A549 (cell line): Measurements from ENCODE around the gene SLX9.

ENCODE experiments used
- BHLHE40 ChIP-seq: IDR thresholded peaks from 2 replicates; pipeline ENCODE4 v1.6.1; 2012; ENCODE audit warnings: low read depth, low read length, inconsistent platforms
- CBX2 ChIP-seq: fragments of 200-600 bp; sonication (generic); IDR thresholded peaks from 2 replicates; pipeline ENCODE4 v1.6.1; 2016; ENCODE audit warnings: low read depth, mild to moderate bottlenecking, borderline replicate concordance
- CBX8 ChIP-seq: fragments of 200-600 bp; sonication (generic); IDR thresholded peaks from 2 replicates; pipeline ENCODE4 v1.6.1; 2016
- CTCF ChIP-seq: fragments of >200 bp; sonication (Bioruptor Twin); formaldehyde crosslinking; IDR thresholded peaks from 3 replicates; pipeline ENCODE4 v1.5.1; 2016
- E2F6 ChIP-seq: IDR thresholded peaks from 2 replicates; pipeline ENCODE4 v1.6.1; 2012; ENCODE audit warnings: low read depth, borderline replicate concordance
- EP300 ChIP-seq, 2 experiments: fragments of >200 bp; sonication (Bioruptor Twin); formaldehyde crosslinking; IDR thresholded peaks; 2 replicates in 1 of 2; 3 replicates in 1 of 2; pipeline ENCODE4 v1.6.1; 2016 to 2017
- ESRRA ChIP-seq: fragments of 150-350 bp; IDR thresholded peaks from 2 replicates; pipeline ENCODE4 v1.6.1; 2014; ENCODE audit warnings: mild to moderate bottlenecking, low read length, borderline replicate concordance
- NR3C1 ChIP-seq: fragments of >200 bp; sonication (Bioruptor Twin); formaldehyde crosslinking; IDR thresholded peaks from 3 replicates; pipeline ENCODE4 v1.6.1; 2017
- POLR2A ChIP-seq: IDR thresholded peaks from 2 replicates; pipeline ENCODE4 v1.6.1; 2012; ENCODE audit warnings: mild to moderate bottlenecking, low read length
- POLR2AphosphoS2 ChIP-seq: conservative IDR thresholded peaks from 2 replicates; pipeline ENCODE4 v1.6.1; 2012; ENCODE audit warnings: low read length, improper control_type of control experiment, inconsistent platforms
- RAD21 ChIP-seq, 2 experiments: fragments of >200 bp in 1 of 2; sonication (Bioruptor Twin) in 1 of 2; formaldehyde crosslinking in 1 of 2; IDR thresholded peaks in 1 of 2; conservative IDR thresholded peaks in 1 of 2; 2 replicates in 1 of 2; 3 replicates in 1 of 2; pipeline ENCODE4 v1.6.1; 2012 to 2018; ENCODE audit warnings: inconsistent platforms in 1 of 2
- SREBF2 ChIP-seq: fragments of 450-650 bp; IDR thresholded peaks from 2 replicates; pipeline ENCODE4 v1.6.1; 2014; ENCODE audit warnings: mild to moderate bottlenecking, moderate library complexity
- ZFP36 ChIP-seq: fragments of 450-650 bp; IDR thresholded peaks from 2 replicates; pipeline ENCODE4 v1.6.1; 2014; ENCODE audit warnings: borderline replicate concordance; ENCODE audit not compliant: partially characterized antibody

DNA sequence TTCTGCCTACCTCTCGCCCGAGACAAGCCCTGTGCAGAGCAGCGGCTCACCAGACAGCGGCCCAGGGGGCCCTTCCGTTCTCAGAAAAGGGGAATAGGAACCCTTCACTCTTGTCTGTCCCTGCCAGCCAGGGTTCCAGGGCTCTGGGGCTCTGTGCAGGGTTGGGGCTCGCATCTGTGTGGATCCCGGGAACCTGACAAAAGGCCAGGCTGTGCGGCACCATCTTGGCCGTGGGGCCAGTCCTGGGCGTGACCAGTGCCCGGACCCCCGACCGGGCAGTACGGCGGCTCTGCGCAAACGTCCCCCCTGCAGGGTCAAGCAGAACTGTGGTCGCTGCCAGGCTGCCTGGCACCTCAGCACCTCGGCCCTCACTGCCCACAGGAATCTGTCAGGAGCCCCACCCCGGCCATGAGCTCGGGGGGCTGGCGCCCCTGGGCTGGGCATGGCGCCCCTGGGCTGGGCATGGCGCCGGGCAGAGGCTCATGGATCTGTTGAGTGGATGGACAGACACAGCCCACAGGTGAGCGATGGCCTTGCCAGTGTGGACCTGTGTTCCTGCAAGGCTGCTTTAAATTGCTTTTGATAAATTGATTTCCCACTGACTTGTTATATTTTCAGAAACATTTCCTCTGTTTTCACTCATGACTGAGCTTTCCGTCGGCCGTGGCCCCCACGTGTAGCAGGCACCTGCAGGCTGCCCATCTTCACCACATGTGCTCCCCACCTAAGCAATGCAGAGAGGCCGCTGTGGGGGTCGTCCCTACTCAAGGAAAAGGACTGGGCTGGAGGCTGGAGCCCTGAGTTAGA is 59.0 kb downstream of the SLX9 start:
- TF ChIP-seq CTCF: no peak
- TF ChIP-seq POLR2A: no peak
- no peak for TF ChIP-seq ESRRA
- no peak for TF ChIP-seq SREBF2
- TF ChIP-seq EP300 (IDR thresholded peaks at IDR 0.05): no peak
- no peak for TF ChIP-seq ZFP36
- no peak for TF ChIP-seq BHLHE40
- no peak for TF ChIP-seq POLR2AphosphoS2
- no peak for TF ChIP-seq CBX8
- TF ChIP-seq RAD21 (conservative IDR thresholded peaks at IDR 0.05 in 1 of 2, IDR thresholded peaks at IDR 0.05 in 1 of 2): no peak
- TF ChIP-seq E2F6: no peak
- TF ChIP-seq NR3C1: no peak
- TF ChIP-seq CBX2: no peak
